ENCODE data around the gene IL32.

IL32 gene

GRCh38 chr16:3065069-3065741, at the start of gene IL32:
TSS of gene IL32 (plus strand) at chr16:3065640. CDS start at chr16:3065812, 172 bp downstream.
- no peak for DNase-seq

GRCh38 chr16:3015865-3016521, 49.4 kb upstream of the IL32 start:
- no peak for DNase-seq

- DNase-seq: no peak
These were observed 48.1 kb upstream of the IL32 start for GRCh38 chr16:3017344-3017743.

- DNase-seq: peak in 1 of 2 experiments; percentile 38
These were observed 47.5 kb upstream of the IL32 start, which contains the start of gene CLDN6 for GRCh38 chr16:3017794-3018506. TSS of gene CLDN6 (minus strand) at chr16:3018183. CDS start at chr16:3016021, 2,162 bp downstream.

GRCh38 chr16:3019594-3020246, 45.7 kb upstream of the IL32 start:
- no peak for DNase-seq

- DNase-seq: peak in 1 of 2 experiments; percentile 68
These were observed 45.2 kb upstream of the IL32 start, which contains the start of gene TNFRSF12A for GRCh38 chr16:3020247-3020603. TSS of gene TNFRSF12A (plus strand) at chr16:3020368. CDS start at chr16:3020398, 30 bp downstream.

- DNase-seq: no peak
These were observed 44.6 kb upstream of the IL32 start for GRCh38 chr16:3020604-3021448.

- peak in 1 of 2 experiments; percentile 41 for DNase-seq
These were observed 43.8 kb upstream of the IL32 start for GRCh38 chr16:3021449-3022207.

GRCh38 chr16:3022208-3022683, 43.2 kb upstream of the IL32 start:
- DNase-seq: no peak

GRCh38 chr16:3022684-3023414, 42.6 kb upstream of the IL32 start:
- DNase-seq: no peak

GRCh38 chr16:3023415-3023668, 42.1 kb upstream of the IL32 start:
- DNase-seq: no peak

- peak; percentile 96 to 98 for DNase-seq
These were observed 41.6 kb upstream of the IL32 start, which contains the start of the genes HCFC1R1 and THOC6 for GRCh38 chr16:3023669-3024478. TSS of gene HCFC1R1 (minus strand) at chr16:3023942. CDS start at chr16:3023941, 1 bp downstream. TSS of gene THOC6 (plus strand) at chr16:3024035. CDS start at chr16:3024327, 292 bp downstream.

- no peak for DNase-seq
These were observed 40.1 kb upstream of the IL32 start for GRCh38 chr16:3025032-3026002.

GRCh38 chr16:3026003-3026378, 39.4 kb upstream of the IL32 start:
- DNase-seq: no peak

- no peak for DNase-seq
These were observed 38.6 kb upstream of the IL32 start for GRCh38 chr16:3026609-3027488.

- no peak for DNase-seq
These were observed 38.0 kb upstream of the IL32 start for GRCh38 chr16:3027489-3027795.

GRCh38 chr16:3027983-3028715, 37.3 kb upstream of the IL32 start:
- DNase-seq: peak; percentile 75 to 82
